ENCODE results near the gene MESP2. TPM values are rescaled to one million over a fixed set of nuclear protein-coding genes. Genes with fewer than 3 reads are reported as not detected.

MESP2 gene
- total and polyA plus RNA-seq, 9 of the 15 experiments (the other 6 are each of a cell fraction or from before 2014, with no cell fraction given): 0.08 to 0.82 (median 0.37) TPM

DNA sequence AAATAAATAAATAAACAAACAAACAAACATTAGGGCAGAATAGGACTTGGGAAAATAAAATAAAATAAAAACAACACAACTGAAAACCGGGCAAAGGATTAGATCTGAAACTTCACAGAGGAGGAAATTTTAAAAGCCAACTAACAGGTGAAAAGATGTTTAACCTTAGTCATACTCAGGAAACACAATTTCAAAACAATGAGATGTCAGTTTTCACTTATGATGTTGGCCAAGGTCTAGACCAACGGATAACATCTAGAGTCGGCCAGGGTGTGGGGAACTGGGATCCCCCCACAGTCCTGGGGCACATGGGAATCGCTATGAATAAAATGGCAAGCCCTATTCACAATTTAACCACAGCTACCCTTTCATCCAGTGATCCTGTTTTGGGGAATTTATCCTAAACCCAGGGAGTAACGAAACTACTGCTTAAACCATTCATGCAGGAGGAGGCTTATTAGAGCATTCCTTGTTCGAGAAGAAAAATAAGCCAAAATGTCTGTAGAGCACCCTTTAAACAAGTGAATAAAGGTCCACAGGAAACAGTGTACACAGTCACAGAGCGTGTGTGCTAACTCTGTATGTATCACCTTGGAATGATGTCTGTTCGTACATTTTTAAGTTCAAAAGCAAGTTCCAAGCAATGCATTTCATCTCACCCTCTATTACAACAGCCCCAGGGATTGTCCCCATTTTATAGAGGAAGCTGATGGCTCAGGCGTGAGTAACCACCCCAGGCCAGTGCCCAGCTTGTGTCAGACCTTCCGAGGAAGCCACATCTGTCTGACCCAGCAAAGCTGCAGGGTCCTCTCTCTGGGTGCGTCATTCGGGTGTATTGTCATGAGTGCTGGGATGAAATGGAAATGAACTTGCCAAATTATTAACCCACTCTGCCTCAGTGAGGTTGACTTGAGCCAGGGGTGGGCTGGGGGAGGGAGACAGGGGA lies 44.8 kb downstream of the MESP2 start (continued):
- TF ChIP-seq ZNF318 (IDR thresholded peaks at IDR 0.05; ENCODE audit: borderline replicate concordance in 1 of 2, low read depth in 1 of 2) (no peak), SMAD4 (CRISPR knock-in tag; conservative IDR thresholded peaks at IDR 0.05) (peak; percentile 72; the same call in 1 of the 2 replicates), SMARCA4 (IDR thresholded peaks at IDR 0.05) (peak; percentile 55; the same call in 1 of the 2 replicates), ATF7 (IDR thresholded peaks at IDR 0.05) (no peak), MECOM (CRISPR knock-in tag; IDR thresholded peaks at IDR 0.05) (no peak), ZNF717 (CRISPR knock-in tag; IDR thresholded peaks at IDR 0.05) (no peak), KDM4B (IDR thresholded peaks at IDR 0.05; ENCODE audit: borderline replicate concordance in 2 of 2, low read depth in 1 of 2) (no peak), TSC22D4 (tag; IDR thresholded peaks at IDR 0.05) (no peak), FUS (optimal IDR thresholded peaks at IDR 0.05; ENCODE audit: low read depth, low read length) (no peak), PRDM10 (IDR thresholded peaks at IDR 0.05; ENCODE audit: partially characterized antibody) (peak; percentile 40), ZNF445 (CRISPR knock-in tag; IDR thresholded peaks at IDR 0.05; ENCODE audit: low read depth) (no peak), ZNF436 (CRISPR knock-in tag; IDR thresholded peaks at IDR 0.05) (no peak), HMG20A (CRISPR knock-in tag; conservative IDR thresholded peaks at IDR 0.05) (no peak), ZNF23 (CRISPR knock-in tag; IDR thresholded peaks at IDR 0.05) (no peak), CTBP1 (IDR thresholded peaks at IDR 0.05; ENCODE audit: borderline replicate concordance) (no peak), ETV1 (tag; conservative IDR thresholded peaks at IDR 0.05; ENCODE audit: low read depth) (peak; percentile 66)
